ENCODE measurements around the gene PTPRU. TPM values are rescaled to one million over a fixed set of nuclear protein-coding genes. Genes with fewer than 3 reads are reported as not detected.

Gene PTPRU
- polyA plus RNA-seq, 2 of the 4 experiments (the other 2 are of a cell fraction) = 5.7 to 6.1 TPM

DNA sequence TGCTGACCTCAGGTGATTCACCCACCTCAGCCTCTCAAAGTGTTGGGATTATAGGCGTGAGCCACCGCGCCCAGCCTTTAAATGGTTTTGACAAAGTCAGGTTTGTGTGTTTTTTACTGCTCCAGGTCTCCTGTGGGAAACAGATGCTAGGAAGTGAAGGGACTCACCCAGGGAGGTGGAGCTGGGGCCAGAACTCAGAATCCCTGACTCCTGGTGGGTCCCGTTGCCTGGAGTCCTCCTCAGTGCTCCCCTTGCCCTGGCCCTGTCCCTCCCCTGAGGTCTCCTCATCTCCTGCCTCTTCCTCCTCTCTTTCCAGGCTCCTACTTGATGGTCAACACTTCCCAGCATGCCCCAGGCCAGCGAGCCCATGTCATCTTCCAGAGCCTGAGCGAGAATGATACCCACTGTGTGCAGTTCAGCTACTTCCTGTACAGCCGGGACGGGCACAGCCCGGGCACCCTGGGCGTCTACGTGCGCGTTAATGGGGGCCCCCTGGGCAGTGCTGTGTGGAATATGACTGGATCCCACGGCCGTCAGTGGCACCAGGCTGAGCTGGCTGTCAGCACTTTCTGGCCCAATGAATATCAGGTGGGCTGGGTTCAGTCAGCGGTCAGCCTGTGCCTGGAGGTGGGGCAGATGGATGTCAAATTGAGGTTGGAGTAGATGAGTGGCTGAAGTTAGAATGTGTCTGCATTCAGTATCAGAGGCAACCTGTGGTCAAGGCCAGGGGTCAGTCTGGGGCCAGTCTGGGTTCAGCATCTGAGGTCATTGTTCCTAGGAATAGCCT lies 22.1 kb downstream of the PTPRU start:
- ChIA-PET POLR2A (no interaction called here), CTCF (interaction anchor here (0.5 to 0.9 kb wide), 3 partner anchors 12 to 1122 kb away, joined by 3 to 4 read pairs (median 4); no protein-coding TSS in a partner anchor)
- DNase-seq (ENCODE audit: low read depth in 1 of 2, low spot score in 1 of 2) (no peak), ATAC-seq (no peak), FAIRE-seq (no peak)
- Histone ChIP-seq H3K4me3 (no peak overlapping the region), H3K4me2 (peak overlapping the region; percentile 68; the same call in 1 of the 3 replicates), H3K9me3 (no peaks in the 10 kb centered on the region), H3K27ac (peak overlapping the region in 1 of 2 experiments; percentile 80; a peak in 3 of 6 replicates), H3K4me1 (peaks cover 26% of the 10 kb centered on the region)
- no peak for TF ChIP-seq ZNF302 (CRISPR knock-in tag; IDR thresholded peaks at IDR 0.05)
- TF ChIP-seq ZFP36 (IDR thresholded peaks at IDR 0.05; ENCODE audit: borderline replicate concordance, partially characterized antibody) = no peak
- no peak for TF ChIP-seq RNF2 (IDR thresholded peaks at IDR 0.05; ENCODE audit: borderline replicate concordance, low read depth)
- TF ChIP-seq PBX3 (IDR thresholded peaks at IDR 0.05) = no peak
- no peak for TF ChIP-seq POLR2AphosphoS2 (conservative IDR thresholded peaks at IDR 0.05; ENCODE audit: low read length)
- no peak for TF ChIP-seq HEYL (CRISPR knock-in tag; IDR thresholded peaks at IDR 0.05)
- TF ChIP-seq EHMT2 (IDR thresholded peaks at IDR 0.05; ENCODE audit: low read depth) = no peak
- no peak for TF ChIP-seq EP300 (IDR thresholded peaks at IDR 0.05)
- TF ChIP-seq HOXB5 (CRISPR knock-in tag; IDR thresholded peaks at IDR 0.05) = no peak
- TF ChIP-seq FOSB (CRISPR knock-in tag; IDR thresholded peaks at IDR 0.05) = no peak
- no peak for TF ChIP-seq KDM1A (IDR thresholded peaks at IDR 0.05; ENCODE audit: low read depth)
- no peak for TF ChIP-seq EHF (CRISPR knock-in tag; IDR thresholded peaks at IDR 0.05)
- no peak for TF ChIP-seq USF2 (IDR thresholded peaks at IDR 0.05)
- 79% methylated on average over 5 of the region's 16 CpGs for WGBS (ENCODE audit: missing lambda C conversion rate)

DNA sequence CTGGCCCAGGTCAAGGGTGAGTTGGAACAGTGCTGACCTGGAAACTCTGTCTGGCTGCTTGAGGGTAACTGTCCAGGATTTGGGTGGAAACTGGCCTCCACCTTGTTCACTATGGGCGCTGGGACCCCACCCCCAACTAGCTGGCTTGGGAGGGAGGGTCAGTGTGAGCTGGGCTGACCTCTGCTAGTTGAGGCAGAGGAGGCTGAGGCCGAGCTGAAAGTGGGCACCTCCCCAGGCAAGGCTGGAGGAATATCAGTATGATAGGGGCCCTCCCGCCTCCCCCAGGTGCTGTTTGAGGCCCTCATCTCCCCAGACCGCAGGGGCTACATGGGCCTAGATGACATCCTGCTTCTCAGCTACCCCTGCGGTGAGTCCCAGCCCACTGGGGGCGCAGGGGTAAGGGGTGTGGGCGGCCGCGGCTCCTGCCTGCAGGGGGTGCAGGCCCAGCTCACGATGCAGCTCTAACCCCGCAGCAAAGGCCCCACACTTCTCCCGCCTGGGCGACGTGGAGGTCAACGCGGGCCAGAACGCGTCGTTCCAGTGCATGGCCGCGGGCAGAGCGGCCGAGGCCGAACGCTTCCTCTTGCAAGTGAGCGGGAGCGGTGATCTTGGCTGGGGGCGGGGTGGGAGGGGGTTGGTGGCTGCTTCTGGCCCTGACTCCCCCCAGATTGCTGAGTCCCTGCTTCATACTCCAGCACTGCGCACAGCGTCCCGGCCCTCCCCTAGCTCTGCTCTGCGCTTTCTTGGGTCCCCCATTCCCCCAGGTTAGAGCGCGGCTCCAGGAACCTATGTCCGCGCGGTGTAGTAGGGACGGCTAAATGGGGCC lies 22.9 kb downstream of the PTPRU start:
- DNase-seq (ENCODE audit: low read depth in 1 of 2, low spot score in 1 of 2) (no peak), FAIRE-seq (no peak), ATAC-seq (no peak)
- 96% methylated on average over 32 of the region's 38 CpGs for WGBS (ENCODE audit: missing lambda C conversion rate)
- ChIA-PET POLR2A (no interaction called here), CTCF (interaction anchor here (0.9 kb wide), 1 partner anchor 1121 kb away, joined by 3 read pairs; no protein-coding TSS in a partner anchor)
- H3K9me3 ChIP-seq = no peaks in the 10 kb centered on the region
- peak overlapping the region in 1 of 2 experiments; percentile 80; a peak in 2 of 6 replicates for H3K27ac ChIP-seq
- TF ChIP-seq HOXA7 (CRISPR knock-in tag; IDR thresholded peaks at IDR 0.05) = no peak
- no peak for TF ChIP-seq HOXB13 (CRISPR knock-in tag; IDR thresholded peaks at IDR 0.05; ENCODE audit: low read depth)
- no peak for TF ChIP-seq FOSB (CRISPR knock-in tag; IDR thresholded peaks at IDR 0.05)
- TF ChIP-seq ATOH8 (CRISPR knock-in tag; IDR thresholded peaks at IDR 0.05; ENCODE audit: low read depth) = no peak
- TF ChIP-seq RAD21 (conservative IDR thresholded peaks at IDR 0.05 in 1 of 2, IDR thresholded peaks at IDR 0.05 in 1 of 2) = no peak
- no peak for TF ChIP-seq CEBPB (IDR thresholded peaks at IDR 0.05)
- TF ChIP-seq RARB (CRISPR knock-in tag; IDR thresholded peaks at IDR 0.05) = no peak
- TF ChIP-seq, protein P1, sequence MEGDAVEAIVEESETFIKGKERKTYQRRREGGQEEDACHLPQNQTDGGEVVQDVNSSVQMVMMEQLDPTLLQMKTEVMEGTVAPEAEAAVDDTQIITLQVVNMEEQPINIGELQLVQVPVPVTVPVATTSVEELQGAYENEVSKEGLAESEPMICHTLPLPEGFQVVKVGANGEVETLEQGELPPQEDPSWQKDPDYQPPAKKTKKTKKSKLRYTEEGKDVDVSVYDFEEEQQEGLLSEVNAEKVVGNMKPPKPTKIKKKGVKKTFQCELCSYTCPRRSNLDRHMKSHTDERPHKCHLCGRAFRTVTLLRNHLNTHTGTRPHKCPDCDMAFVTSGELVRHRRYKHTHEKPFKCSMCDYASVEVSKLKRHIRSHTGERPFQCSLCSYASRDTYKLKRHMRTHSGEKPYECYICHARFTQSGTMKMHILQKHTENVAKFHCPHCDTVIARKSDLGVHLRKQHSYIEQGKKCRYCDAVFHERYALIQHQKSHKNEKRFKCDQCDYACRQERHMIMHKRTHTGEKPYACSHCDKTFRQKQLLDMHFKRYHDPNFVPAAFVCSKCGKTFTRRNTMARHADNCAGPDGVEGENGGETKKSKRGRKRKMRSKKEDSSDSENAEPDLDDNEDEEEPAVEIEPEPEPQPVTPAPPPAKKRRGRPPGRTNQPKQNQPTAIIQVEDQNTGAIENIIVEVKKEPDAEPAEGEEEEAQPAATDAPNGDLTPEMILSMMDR (IDR thresholded peaks at IDR 0.05) = no peak
- TF ChIP-seq ESRRA (IDR thresholded peaks at IDR 0.05; ENCODE audit: borderline replicate concordance, low read length) = no peak
- TF ChIP-seq BHLHE40 (IDR thresholded peaks at IDR 0.05; ENCODE audit: low read depth, low read length) = no peak
- TF ChIP-seq EHMT2 (IDR thresholded peaks at IDR 0.05; ENCODE audit: low read depth) = no peak
- TF ChIP-seq, protein P2, sequence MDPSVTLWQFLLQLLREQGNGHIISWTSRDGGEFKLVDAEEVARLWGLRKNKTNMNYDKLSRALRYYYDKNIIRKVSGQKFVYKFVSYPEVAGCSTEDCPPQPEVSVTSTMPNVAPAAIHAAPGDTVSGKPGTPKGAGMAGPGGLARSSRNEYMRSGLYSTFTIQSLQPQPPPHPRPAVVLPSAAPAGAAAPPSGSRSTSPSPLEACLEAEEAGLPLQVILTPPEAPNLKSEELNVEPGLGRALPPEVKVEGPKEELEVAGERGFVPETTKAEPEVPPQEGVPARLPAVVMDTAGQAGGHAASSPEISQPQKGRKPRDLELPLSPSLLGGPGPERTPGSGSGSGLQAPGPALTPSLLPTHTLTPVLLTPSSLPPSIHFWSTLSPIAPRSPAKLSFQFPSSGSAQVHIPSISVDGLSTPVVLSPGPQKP (IDR thresholded peaks at IDR 0.05; ENCODE audit: low read depth, low read length) = no peak
- TF ChIP-seq, protein P3, sequence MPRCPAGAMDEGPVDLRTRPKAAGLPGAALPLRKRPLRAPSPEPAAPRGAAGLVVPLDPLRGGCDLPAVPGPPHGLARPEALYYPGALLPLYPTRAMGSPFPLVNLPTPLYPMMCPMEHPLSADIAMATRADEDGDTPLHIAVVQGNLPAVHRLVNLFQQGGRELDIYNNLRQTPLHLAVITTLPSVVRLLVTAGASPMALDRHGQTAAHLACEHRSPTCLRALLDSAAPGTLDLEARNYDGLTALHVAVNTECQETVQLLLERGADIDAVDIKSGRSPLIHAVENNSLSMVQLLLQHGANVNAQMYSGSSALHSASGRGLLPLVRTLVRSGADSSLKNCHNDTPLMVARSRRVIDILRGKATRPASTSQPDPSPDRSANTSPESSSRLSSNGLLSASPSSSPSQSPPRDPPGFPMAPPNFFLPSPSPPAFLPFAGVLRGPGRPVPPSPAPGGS (IDR thresholded peaks at IDR 0.05) = no peak
- H3K4me2 ChIP-seq = no peak overlapping the region
- no peak overlapping the region for H3K4me3 ChIP-seq
- H3K4me1 ChIP-seq = peaks cover 26% of the 10 kb centered on the region
